Testis (tissue), 3 donors: Measurements from ENCODE around the gene FURIN. TPM values are rescaled to one million over a fixed set of nuclear protein-coding genes. Genes with fewer than 3 reads are reported as not detected.

Source experiments
- DNase-seq: peaks from one replicate; pipeline ENCODE4 v3.0.0-alpha.2; 2019
- H3K27ac ChIP-seq, 2 donors: fragments of 200-600 bp; sonication (generic); one replicate each; pipeline ENCODE4 v1.5.1; 2019
- H3K27me3 ChIP-seq: fragments of 200-600 bp; sonication (generic); one replicate; pipeline ENCODE4 v1.5.1; 2019
- H3K36me3 ChIP-seq: fragments of 200-600 bp; sonication (generic); one replicate; pipeline ENCODE4 v1.5.1; 2017; ENCODE audit warnings: low read depth; ENCODE audit errors: missing control alignments
- H3K4me1 ChIP-seq: fragments of 200-600 bp; sonication (generic); one replicate; pipeline ENCODE4 v1.5.1; 2019
- H3K4me3 ChIP-seq, 2 donors: fragments of 200-600 bp; sonication (generic); one replicate each; pipeline ENCODE4 v1.5.1; 2017 to 2019
- H3K9me3 ChIP-seq: fragments of 200-600 bp; sonication (generic); one replicate; pipeline ENCODE4 v1.5.1; 2017
- POLR2A ChIP-seq: fragments of 450-650 bp; IDR thresholded peaks from one replicate; pipeline ENCODE4 v1.6.1; 2017; ENCODE audit warnings: antibody characterized with exemption, mild to moderate bottlenecking, moderate library complexity
- WGBS, 2 donors: methylation state at CpG; one replicate each; pipeline ENCODE4 v1.1.5; 2018; 5-methylcytosine and 5-hydroxymethylcytosine counted together
- intact Hi-C: fragments of 100-400 bp; cut with DNase I; formaldehyde crosslinking; loops from one replicate; pipeline ENCODE4 v1.15.1; 2023; ENCODE audit warnings: low total_unique reads
- polyA plus RNA-seq: library from polyadenylated mRNA; stranded (reverse); fragments of 350-450 nt; fragmentation: Illumina TruSeq; extraction: RNeasy Lipid Tissue Mini Kit (QIAGEN cat#74804); gene quantifications from one replicate; pipeline ENCODE4 v1.2.3, GENCODE V29; 2014; ENCODE audit warnings: low read depth, low replicate concordance; ENCODE audit not compliant: insufficient read depth
- total RNA-seq, 2 donors: library from RNA; depleted of rRNA; stranded (reverse); fragments of >200 nt; gene quantifications; one replicate each; pipeline ENCODE4 v1.2.3, GENCODE V29; 2016
- TF ChIP-seq, protein P1 (sequence below), 3 experiments: fragments of 450-650 bp in 2 of 3; fragments of 200-600 bp in 1 of 3; sonication (generic) in 1 of 3; IDR thresholded peaks; one replicate each; pipeline ENCODE4 v1.5.1; 2016 to 2019; ENCODE audit warnings: antibody characterized with exemption in 3 of 3, mild to moderate bottlenecking in 2 of 3, moderate library complexity in 1 of 3

The FURIN gene
- total and polyA plus RNA-seq, 3 donors from 2014 or later = 21.5 to 32.1 (median 23.1) TPM

- WGBS, 2 donors = 78 to 79% methylated on average over 10 of the region's 10 CpGs
These were observed 8.9 kb upstream of the FURIN start for GRCh38 chr15:90859234-90860131.

GRCh38 chr15:90860450-90860849, 7.9 kb upstream of the FURIN start:
- no peak for TF ChIP-seq POLR2A
- TF ChIP-seq, protein P1, sequence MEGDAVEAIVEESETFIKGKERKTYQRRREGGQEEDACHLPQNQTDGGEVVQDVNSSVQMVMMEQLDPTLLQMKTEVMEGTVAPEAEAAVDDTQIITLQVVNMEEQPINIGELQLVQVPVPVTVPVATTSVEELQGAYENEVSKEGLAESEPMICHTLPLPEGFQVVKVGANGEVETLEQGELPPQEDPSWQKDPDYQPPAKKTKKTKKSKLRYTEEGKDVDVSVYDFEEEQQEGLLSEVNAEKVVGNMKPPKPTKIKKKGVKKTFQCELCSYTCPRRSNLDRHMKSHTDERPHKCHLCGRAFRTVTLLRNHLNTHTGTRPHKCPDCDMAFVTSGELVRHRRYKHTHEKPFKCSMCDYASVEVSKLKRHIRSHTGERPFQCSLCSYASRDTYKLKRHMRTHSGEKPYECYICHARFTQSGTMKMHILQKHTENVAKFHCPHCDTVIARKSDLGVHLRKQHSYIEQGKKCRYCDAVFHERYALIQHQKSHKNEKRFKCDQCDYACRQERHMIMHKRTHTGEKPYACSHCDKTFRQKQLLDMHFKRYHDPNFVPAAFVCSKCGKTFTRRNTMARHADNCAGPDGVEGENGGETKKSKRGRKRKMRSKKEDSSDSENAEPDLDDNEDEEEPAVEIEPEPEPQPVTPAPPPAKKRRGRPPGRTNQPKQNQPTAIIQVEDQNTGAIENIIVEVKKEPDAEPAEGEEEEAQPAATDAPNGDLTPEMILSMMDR (IDR thresholded peaks at IDR 0.05) = no peak
- Histone ChIP-seq H3K4me3 (no peak overlapping the region), H3K4me1 (no peaks in the 10 kb centered on the region), H3K27me3 (no peaks in the 10 kb centered on the region), H3K27ac (no peak overlapping the region), H3K36me3 (no peaks in the 10 kb centered on the region), H3K9me3 (no peaks in the 10 kb centered on the region)
- DNase-seq = no peak
- intact Hi-C loops = no loop called here
- 78 to 83% methylated on average over 7 of the region's 7 CpGs for whole genome bisulfite sequencing, 2 donors

More at GRCh38 chr15:90859234-90860131, 8.9 kb upstream of the FURIN start:
- no peak for TF ChIP-seq POLR2A
- TF ChIP-seq, protein P1 (IDR thresholded peaks at IDR 0.05) = no peak
- H3K27ac ChIP-seq = no peak overlapping the region
- H3K4me1 ChIP-seq = no peaks in the 10 kb centered on the region
- H3K4me3 ChIP-seq = no peak overlapping the region
- no peak for DNase-seq
- intact Hi-C loops = no loop called here
- no peaks in the 10 kb centered on the region for H3K9me3 ChIP-seq
- H3K27me3 ChIP-seq = no peaks in the 10 kb centered on the region
- H3K36me3 ChIP-seq = no peaks in the 10 kb centered on the region

DNA sequence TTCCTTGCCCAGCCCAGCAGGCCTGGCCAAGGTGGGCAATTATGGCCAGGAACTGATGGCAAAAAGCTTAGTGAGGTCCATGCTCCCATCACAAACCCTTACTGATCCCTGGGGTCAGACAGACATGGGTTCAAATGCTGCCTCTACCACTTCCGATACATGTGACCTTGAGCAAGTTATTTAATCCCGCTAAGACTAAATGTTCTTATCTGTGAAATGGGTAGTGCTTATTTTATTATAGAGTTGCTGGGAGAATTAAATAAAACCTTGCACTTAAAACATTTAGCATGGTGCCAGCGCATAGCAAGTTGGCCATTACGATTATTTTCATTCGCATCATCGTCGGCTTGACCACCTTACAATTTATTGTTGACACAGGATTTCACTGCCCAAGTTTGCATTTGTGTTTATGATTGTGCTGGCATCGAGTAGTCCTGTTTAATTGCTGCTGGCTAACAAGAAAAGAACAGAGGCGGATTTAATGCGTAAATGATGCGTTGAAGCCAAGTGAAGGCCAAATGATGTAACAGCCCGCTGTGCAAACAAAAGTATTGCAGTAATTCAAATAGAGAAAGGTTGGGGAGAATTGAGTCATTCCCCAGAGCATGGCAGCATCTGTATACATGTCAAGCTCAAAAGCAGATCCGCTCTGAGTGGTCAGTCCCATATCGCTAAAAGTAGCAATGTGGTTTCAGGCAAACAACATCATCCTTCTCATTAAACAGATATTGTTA, 7.3 kb upstream of the FURIN start:
- no peak for DNase-seq
- TF ChIP-seq POLR2A = no peak
- Histone ChIP-seq H3K36me3 (no peaks in the 10 kb centered on the region), H3K4me1 (no peaks in the 10 kb centered on the region), H3K9me3 (no peaks in the 10 kb centered on the region), H3K27me3 (no peaks in the 10 kb centered on the region), H3K27ac (no peak overlapping the region), H3K4me3 (no peak overlapping the region)
- 89 to 90% methylated on average over 14 of the region's 14 CpGs for WGBS, 2 donors
- intact Hi-C loops = no loop called here

DNA sequence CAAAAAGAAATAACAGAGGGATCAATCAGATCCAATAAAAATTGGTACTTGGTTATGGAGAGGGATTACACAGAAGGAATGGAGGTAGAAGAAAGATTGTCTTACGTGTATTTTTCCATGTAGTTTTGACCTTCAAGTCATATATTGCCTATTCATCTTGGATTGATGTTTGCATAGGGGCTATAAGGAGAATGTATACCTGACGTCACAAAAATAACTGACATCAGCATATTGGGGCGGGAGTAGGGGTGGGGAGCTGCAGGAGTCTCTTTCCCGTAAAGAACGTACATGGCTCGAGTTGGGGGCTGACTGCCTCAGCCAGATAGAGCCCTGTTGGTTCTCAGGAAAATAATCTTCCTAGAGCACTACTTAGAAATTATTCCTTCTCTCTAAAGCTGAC, 5.9 kb upstream of the FURIN start:
- DNase-seq = no peak
- no peaks in the 10 kb centered on the region for H3K36me3 ChIP-seq
- no peaks in the 10 kb centered on the region for H3K27me3 ChIP-seq
- 90% methylated on average over 6 of the region's 6 CpGs for WGBS, 2 donors
- no peaks in the 10 kb centered on the region for H3K9me3 ChIP-seq
- H3K4me1 ChIP-seq = no peaks in the 10 kb centered on the region
- TF ChIP-seq, protein P1 (IDR thresholded peaks at IDR 0.05) = no peak
- no peak for TF ChIP-seq POLR2A
- no peak overlapping the region for H3K27ac ChIP-seq
- H3K4me3 ChIP-seq = no peak overlapping the region
- intact Hi-C loops = no loop called here

GRCh38 chr15:90862964-90863778, 5.2 kb upstream of the FURIN start:
- no peaks in the 10 kb centered on the region for H3K4me1 ChIP-seq
- intact Hi-C loops = no loop called here
- H3K36me3 ChIP-seq = no peaks in the 10 kb centered on the region
- WGBS, 2 donors = 82 to 93% methylated on average over 4 to 5 of the region's 5 CpGs
- H3K27me3 ChIP-seq = no peaks in the 10 kb centered on the region
- no peaks in the 10 kb centered on the region for H3K9me3 ChIP-seq
- TF ChIP-seq POLR2A = no peak
- TF ChIP-seq, protein P1 (IDR thresholded peaks at IDR 0.05) = no peak
- no peak overlapping the region for H3K27ac ChIP-seq
- no peak overlapping the region for H3K4me3 ChIP-seq
- DNase-seq = no peak
